CMK (cell line): Measurements from ENCODE around the gene SYT6.

ENCODE experiments used
- DNase-seq: peaks from one replicate; pipeline ENCODE4 v3.0.0-alpha.2; 2010; ENCODE audit warnings: low read depth

SYT6 gene

GRCh38 chr1:114154146-114154962 lies 685 bp upstream of the SYT6 start:
- DNase-seq = no peak

DNA sequence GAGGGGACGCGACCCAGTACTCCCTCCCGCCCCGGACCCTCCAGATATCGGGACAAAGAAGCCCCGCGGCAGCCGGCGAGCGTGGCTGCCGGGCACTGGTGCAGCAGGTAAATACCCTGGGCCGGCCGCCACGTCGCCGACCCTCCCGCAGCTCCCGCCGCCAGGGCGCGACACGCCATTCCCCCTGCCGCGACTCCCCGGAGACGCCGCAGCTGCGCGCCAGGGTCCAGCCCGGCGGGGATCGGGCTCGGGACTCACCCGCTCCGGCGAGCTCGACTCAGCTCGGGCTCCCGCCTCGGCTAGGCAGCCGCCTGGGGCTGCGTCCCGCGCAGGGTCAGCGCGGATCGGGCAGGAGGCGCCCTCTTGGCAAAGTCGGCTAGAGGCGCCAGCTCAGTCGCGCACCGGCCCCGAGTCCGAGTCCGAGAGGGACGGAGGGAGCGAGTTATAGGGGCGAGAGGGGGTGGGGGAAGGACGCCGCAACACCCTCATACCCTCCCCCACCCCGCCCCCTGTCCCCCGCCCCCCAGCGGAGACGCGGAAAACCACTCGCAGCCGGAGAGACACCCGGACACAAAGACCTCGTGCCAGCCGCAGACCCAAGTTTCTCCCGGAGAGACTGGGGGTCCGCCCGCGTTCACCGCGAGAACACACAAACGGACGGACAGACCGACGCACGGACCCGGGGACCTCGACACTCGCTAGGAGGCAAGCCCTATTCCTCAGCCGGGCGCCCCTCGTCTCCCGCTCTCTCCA lies 985 bp downstream of the SYT6 start:
- DNase-seq = no peak

DNA sequence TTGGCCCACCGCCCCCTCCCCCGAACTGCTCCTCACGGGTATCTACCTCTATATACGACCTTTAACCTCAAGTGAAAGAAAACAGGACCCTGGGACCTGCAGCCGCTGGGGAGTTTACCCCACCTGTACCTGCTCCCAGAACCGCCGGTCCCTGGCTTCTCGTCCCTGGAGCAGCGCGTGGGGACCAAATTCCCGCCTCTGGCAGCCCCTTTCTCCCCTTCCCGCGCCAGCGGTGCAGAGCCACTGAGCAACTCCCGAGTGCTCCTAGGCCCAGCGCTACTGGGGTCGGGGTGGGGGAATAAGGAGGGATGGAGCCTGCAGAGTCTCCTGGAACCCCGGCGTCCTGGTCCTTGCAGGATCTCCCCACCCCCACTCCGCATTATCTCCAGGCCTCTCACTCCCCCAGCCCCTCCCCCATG lies 1.6 kb downstream of the SYT6 start:
- DNase-seq = no peak

GRCh38 chr1:114150016-114150415 lies 3.7 kb downstream of the SYT6 start:
- no peak for DNase-seq

DNA sequence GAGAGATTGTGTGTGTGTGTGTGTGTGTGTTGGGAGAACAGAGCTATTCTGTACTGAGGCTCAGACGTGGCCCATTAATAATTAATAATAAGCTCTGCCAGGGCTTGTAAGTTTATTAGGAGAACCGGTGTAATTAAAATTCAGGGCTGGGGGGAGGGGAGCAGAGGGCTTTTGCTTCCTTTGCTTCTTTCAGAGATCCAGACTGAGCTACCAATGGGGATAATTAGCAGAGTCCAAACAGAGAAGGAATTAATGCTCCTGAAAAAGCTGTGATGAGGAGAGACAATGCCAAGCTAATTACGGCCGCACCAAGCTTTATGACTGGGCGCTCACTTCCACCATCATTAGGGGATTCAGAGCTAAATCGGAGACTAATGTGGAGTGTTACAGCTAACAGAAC lies 4.5 kb downstream of the SYT6 start:
- no peak for DNase-seq

GRCh38 chr1:114145504-114146151 lies 8.0 kb downstream of the SYT6 start:
- no peak for DNase-seq

DNA sequence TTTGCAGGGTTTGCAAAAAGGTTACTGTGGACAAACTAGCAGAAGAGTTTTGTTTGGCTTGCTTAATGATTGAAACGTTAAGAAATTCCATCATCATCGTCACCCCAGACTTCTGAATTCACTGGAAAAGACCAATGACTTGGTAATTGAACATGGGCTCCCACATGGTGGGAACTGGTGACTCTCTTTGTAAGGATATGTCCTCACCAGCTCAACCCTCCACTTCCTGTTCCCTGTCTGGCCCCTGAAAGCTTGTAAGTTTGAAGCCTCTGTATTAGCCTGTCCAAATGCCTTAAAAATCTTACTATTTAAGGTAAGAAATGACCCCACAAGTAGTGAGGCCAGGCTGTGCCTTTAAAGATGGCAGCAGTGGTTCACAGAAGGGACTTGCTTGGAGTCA lies 9.7 kb downstream of the SYT6 start:
- DNase-seq = no peak

GRCh38 chr1:114139540-114139939 lies 14.1 kb downstream of the SYT6 start:
- no peak for DNase-seq

DNA sequence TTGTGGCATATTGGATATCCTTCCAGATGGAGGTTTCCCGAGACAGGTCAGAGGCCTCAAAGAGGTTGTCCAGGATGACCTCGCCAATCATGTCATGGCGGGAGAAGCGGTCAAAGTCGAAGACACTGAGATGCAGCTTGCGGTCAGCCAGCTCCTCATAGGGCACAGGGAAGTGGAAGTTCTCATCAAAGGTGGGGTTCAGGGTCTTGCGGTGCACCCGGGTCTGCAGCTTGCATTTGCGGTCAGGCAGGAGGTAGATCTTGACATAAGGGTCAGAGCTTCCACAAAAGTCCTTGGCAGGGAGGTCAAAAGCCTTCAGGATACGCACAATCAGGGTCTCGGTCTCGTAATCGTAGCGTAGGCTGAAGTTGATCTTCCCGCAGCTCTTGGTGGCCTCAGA lies 16.2 kb downstream of the SYT6 start:
- DNase-seq = no peak

- DNase-seq = no peak
Observed at GRCh38 chr1:114135786-114136185, 17.9 kb downstream of the SYT6 start.

DNA sequence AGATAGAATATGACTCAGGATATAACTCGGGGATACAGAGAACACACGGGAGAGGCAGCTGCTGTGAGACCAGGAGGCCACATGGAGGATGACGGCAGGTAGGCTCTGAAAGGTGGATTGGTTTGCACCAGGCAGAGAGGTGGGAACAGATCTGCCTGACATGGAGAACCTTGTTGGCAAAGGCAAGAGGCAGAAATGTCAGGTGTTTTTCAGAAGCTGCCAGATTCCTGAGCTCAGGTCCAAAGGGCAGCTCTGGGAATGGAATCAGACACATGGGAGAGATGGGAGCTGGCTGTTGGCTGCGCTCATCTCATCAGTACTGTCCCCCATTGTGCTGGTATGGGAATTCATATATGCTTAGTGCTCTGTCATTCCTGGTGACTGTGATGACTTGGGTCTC lies 19.2 kb downstream of the SYT6 start:
- no peak for DNase-seq

DNA sequence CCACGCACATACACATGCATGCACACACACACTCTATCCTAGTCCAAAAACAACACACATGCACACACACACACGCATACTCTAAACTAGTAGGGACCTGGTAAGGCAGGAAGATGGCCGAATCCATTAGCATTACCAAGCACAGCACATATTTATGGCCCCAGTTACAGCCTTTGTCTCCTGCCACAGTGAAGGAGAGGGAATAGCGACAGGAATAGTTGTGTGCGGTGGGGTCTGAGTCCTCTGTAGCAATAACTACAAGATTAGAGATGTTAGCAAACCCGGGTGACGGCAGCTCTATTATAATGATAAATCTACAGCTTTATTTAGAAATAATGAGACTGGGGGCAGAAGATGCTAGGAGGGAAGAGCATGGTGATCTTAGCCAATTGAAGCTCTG lies 20.5 kb downstream of the SYT6 start:
- DNase-seq = no peak

DNA sequence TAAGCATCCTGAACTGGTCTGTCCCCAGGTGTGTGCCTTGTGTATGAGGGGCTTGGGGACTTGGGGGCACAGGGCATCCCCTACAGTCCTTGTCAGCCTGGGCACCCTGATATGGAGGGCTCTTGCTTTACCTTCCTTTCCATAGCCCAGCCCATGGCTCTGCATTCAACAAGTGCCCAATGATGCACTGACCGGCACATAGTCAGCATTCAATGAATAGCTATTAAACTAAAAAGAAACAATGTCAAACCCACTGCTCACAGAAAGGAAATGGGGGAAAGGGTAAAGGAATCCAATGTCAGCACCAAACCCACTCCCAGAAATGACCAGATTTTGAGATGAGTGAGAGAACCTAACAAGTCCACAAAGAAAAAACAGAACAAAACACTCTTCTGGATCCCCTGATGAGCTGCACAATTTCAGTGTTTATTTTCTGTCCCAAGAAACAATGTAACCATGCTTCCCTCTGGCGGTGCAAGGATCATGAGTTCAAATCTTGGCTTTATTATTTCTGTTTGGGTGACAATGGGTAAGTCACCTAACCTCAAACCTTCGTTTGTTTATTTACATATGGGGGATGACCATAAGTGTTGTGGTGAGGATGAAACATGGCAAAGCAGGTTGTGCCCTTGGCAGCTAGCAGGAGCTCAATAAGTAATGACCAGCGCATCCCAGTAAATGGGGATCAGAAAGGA lies 22.0 kb downstream of the SYT6 start:
- no peak for DNase-seq

- no peak for DNase-seq
Observed at GRCh38 chr1:114130846-114131525, 22.7 kb downstream of the SYT6 start.

DNA sequence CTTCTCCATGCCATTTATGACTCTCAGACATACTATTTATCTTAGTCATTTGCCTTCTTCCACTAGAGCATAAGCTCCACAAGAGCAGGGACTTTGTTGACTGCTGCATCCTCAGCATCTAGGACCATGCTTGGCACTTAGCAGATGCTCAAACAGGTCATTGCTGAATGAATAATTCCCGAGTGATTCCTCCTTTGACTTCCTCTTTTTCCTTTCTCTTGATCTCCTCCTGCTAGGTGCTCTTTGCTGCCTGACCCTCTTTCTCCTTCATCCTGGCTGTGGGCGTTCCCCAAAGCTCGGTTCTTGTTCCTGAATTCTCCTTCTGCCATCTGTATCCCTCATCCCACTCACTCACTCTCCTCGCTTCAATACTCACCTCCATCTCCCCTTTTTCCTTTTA lies 23.5 kb downstream of the SYT6 start:
- DNase-seq = no peak

DNA sequence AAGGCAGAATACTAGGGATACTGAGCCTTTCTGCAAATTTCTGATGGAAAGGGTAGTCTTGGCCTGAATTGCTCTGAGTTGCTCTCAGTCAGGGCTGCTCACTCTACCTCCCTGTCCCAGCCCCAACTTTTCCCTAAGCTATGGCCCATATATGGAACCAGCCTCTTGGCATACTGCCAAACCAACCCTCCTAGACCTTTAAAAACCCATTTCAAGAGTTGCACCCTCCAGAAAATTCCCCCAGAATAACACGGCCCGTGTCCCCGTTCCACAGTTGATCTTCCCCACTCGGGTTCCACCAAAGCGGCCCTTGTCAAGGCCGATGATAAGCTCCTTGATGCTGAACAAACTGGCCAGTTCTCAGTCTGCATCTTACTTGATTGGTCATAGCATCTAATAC lies 25.4 kb downstream of the SYT6 start:
- DNase-seq = no peak

DNA sequence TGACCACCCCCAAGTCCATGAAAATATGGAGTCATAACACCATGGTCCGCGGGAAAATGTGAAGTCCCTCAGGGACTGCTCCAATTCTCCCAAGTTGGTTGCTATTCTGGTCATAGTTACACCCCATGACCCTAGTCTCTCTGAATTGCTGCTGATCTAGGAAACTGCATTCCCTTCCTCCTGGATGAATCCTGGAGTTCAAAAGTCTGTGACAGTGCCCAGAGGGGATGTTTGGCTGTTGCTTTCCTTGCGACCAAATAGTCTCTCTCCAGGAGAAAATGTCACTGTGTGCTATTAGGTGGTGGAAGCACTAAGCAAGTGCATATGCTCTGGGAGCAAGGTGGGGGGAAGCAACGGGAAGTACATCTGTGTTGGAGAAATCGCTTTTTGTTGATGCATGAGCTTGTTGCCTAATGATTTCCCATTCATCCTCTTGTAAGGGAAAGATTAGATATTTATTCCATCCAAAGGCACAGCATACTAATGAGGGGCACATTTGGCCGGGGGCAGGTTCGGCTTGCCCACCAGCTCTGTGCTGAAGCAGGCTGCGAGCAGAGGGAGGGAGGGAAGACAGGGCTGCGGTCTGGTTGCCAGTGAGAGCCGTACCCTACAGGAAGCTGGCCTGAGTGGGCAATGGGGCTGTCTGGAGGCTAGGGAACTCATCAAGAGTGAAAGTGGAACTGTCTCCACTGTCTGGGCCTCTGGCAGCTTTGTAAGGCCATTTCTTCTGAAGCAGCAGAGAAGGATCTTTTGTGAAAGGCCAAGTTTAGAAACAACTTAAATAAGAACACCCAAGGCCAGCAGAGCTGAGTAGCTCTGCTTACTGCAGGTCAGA lies 27.2 kb downstream of the SYT6 start:
- DNase-seq = no peak

DNA sequence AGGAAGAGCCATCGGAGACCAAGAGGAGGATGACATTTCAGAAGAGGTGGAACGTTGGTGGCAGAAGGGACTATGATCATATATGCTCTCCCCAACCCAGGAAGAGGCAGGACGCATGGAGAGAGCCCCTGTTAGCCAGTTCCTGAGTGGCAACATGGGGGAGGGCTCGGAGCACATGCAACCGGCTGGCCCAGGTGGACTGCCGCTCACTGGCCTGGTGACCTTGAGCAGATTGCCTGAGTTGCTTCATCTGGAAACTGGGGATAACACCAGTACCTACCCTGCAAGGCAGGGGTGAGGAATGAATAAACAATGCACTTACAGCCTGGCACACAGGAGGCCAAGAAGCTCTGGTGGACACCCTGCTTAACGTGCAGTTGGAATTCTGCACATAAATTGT lies 29.0 kb downstream of the SYT6 start:
- DNase-seq = no peak

- DNase-seq = no peak
Observed at GRCh38 chr1:114122941-114123618, 30.6 kb downstream of the SYT6 start.

GRCh38 chr1:114118351-114118990 lies 35.2 kb downstream of the SYT6 start:
- DNase-seq = no peak
